T-helper 22 cell (primary cell): ENCODE measurements around the gene LCA5.
A peak's percentile ranks its signal among the peaks of the same experiment; 100 is the strongest.
"Not testable (repeated sequence)": the region's sequence is repeated elsewhere in the genome, so short reads cannot be mapped to it uniquely, and the experiment has no call there.

Experiments used
- DNase-seq: peaks from one replicate; pipeline ENCODE4 v3.0.0-alpha.2; 2020; ENCODE audit warnings: low read depth

The LCA5 gene

DNA sequence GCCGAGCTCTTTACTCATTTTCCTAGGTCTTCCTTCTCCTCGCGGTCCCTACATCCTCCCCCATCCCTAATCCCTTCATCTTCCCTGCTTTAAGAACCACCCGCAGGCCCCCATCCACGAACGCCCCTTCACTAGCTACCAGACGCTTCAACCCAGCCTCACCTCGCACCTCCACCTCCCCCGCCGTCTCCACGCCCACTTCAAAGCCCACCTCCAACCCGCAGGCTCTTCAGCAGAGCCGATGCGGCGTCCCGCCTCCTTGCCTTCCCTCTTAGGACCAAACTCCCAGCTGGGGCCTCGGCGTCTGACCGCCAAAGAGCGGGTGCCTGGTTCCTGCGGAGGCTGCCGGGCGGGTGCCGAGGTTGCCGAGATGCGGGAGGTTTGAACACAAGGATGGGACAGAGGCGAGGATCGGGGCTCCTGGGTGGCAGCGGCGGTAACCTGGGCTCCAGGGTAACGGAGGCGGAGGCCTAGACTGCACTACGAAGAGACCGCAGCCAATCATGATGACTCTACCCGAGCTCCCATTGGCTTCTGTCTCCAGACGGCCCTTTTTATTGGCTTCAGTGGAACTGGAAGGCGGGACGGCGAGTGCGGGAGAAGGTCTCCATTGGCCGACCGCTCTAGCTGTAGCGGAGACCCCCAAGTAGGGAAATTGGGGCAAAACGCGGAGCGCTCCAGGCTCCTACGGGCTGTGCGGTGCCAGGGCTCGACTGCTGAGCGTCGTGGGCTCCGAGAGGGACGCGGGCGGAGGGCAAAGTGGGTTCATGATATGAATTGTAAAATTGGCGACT is at the start of gene LCA5:
TSS of gene LCA5 (minus strand) at position 477 of the 794 bp plus-strand sequence. CDS start 18,536 bp downstream, outside the sequence.
- DNase-seq = peak; percentile 55

DNA sequence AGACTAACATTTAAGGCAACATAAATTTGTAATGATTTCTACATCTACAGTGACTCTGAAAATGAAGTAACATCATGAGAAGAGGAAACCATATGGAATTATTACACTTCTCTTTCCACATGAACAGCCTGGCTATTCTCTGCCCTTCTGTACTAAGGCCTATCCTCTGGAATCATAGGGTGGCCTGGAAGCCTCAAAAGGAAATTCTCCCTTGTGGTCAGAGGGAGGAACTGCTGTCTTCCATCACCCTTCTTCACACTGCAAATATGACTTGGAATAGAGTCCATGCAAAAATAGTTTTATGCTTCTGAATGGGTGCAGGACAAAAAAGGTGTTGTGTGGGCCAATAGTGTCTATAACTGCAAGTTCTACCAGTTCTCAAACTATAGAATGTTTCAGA is 49.3 kb upstream of the LCA5 start:
- no peak for DNase-seq

DNA sequence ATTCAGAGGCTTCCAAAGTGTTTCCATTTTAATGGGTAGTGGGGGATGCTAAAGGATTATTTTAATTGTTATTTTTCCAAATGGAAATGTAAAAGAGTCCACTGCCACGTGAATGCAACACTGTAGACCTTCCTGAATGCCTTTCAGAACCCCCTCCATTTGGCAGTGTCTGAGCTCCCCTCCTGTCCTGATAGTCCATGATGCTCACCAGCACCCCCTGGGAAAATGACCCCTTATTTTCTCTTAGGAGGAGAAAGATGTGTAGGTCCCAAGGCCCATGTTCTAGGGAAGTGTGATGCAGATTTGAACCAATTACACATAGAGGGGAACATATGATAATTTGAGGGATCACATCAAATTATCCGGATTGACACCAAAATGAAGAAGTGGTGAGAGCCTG is 47.1 kb upstream of the LCA5 start:
- no peak for DNase-seq

DNA sequence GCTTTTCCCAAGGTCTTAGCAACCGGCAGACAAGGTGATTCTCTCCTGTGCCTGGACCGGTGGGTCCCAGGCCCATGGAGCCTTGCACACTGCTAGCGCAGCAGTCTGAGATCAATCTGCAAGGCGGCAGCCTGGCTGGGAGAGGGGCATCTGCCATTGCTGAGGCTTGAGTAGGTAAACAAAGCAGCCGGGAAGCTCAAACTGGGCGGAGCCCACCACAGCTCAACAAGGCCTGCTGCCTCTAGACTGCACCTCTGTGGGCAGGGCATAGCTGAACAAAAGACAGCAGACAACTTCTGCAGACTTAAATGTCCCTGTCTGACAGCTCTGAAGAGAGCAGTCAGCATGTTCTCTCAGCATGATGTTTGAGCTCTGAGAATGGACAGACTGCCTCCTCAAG is 40.7 kb upstream of the LCA5 start:
- DNase-seq = not testable (repeated sequence)

DNA sequence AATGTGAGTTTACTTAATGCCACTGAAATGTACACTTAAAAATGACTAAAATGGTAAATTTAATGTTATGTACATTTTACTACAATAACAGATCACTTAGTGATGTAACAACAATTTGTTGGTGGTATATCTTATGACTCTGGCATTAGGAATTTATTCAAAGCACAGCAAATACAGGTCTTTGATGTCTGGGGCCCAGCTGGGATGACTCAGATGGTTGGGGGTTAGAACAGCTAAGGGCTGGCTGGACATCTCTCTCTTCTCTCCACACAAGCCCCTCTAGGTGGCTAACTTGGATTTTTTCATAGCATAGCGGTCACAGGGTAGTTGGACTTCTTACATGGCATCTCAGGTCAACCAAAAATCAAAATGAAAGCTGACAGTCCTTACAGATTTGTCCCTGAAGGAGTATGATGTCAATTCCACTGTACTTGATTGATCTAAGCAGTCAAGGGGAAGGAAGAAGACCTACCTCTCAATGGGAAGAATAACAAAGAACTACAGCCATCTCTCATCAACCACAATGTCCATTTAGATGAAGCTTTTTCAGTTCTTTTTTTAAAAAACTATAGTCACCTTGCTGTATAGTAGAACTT is 37.5 kb upstream of the LCA5 start:
- no peak for DNase-seq

DNA sequence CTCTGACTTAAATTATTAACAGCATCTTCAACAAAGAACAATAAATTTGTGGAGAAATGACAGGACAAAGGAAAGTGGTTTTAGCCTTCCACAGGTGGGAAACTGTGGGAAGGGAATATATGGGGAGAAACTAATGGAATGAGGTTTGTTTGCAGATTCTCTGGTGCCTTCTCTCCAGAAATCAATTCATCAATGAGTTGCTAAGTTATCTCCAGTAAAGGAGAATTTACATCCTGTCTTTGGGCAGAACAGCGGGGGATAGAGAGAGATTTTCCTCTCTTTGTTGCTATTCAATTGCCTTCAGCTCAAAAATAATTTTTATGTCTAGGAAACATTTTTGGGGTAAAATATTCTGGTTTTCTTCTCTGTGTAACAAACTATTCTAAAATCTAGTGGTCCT is 36.9 kb upstream of the LCA5 start:
- DNase-seq = no peak

DNA sequence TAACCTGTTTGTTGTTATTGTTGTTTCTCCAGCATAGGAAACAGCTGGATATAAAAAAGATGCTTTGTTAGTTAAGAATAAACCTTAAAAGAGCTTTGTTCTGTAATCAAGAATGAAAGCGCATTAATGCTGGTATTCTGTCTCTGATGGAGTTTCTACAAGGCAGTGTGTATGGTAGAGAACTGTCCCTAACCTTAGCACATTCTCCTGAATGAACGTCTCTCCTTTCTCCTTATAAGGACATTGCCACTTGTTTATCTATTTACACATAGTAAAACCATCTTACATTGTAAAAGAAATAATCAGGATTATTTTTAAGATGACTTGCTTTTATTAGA is 33.8 kb upstream of the LCA5 start:
- no peak for DNase-seq

DNA sequence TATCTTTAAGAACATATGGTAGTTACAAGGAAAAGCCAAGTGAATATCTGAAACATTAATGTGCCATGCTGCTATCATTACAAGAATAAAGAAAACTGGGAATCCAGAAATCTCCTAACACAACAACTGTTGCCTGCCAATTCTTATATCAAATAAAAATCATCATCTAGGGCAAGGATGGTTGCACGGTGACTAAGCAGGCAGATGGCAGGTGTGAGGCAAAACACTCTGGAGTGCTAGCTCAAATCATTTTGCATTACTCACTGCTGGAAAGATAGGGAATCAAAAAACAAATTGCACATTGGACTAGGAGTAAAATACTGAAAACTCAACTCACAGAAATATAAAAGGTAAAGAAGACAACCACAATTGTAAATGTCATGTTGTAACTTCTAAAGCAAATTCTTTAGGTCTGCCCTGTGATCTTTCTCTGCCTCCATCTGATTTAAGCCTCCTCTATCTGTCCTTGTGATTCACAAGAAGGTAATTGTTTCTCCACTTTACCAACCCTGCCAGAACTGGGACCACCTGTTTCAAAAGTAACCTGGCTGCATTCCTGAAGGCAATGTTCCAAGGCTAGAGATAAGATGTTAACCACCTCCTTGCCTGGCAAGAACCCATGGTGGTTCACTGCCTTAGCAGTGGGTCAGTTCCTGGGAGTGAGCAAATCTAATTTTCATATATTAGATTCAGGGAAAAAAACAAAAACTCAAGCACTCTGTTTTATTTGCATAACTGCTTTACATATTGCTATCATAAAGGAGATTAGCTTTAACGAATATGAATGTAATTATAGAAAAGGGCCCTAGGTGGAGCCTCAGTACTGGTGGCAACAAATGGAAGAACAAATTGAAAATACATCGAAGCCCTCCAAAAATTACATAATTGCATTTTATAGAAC is 33.1 kb upstream of the LCA5 start:
- no peak for DNase-seq

DNA sequence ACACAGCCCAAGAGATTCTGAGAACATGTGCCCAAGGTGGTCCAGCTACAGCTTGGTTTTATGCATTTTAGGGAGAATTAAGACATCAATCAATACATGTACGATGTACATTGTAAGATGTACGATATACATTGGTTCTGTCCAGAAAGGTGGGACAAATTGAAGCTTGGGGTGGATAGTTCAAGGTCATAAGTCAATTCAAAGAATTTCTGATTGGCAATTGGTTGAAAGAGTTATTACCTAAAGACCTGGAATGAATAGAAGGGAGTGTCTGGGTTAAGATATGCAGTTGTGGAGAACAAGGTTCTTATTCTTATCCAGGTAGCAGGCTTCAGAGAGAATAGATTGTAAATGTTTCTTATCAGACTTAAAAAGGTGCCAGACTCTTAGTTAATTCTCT is 31.8 kb upstream of the LCA5 start:
- DNase-seq = no peak

DNA sequence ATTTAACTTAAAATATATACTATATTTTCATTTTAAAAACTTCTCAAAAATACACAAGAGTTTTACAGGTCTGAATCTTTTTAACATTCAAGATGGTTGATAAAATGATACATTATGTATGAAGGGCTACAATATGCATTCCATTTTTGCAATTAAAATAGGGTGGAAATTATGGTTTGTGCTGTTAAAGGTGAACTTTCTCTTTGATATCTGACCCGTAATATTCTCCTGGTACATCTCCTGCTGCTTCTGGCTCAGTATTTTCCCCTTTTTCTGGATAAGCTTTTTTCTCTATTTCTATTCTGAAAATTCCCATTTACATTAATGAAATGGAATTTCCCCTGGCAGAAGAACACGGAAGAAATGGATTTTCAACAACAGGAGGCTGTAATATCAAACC is 27.4 kb upstream of the LCA5 start:
- no peak for DNase-seq

DNA sequence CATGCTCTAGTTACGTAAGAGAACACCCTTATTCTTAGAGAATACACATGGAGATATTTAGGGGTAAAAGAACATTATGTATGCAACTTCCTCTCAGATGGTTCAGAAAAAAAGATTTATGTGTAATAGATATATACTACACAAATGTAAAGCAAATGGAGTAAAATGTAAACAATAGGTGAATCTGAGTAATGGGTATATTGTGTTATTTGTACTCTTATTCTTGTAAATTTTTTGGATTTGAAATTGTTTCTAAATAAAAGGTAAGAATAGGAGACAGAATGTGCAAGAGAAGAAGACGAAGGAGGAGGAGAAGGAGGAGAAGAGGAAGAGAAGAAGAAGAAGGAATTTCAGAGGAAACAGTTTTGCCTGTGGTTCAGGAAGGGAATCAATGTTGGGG is 22.5 kb upstream of the LCA5 start:
- no peak for DNase-seq

DNA sequence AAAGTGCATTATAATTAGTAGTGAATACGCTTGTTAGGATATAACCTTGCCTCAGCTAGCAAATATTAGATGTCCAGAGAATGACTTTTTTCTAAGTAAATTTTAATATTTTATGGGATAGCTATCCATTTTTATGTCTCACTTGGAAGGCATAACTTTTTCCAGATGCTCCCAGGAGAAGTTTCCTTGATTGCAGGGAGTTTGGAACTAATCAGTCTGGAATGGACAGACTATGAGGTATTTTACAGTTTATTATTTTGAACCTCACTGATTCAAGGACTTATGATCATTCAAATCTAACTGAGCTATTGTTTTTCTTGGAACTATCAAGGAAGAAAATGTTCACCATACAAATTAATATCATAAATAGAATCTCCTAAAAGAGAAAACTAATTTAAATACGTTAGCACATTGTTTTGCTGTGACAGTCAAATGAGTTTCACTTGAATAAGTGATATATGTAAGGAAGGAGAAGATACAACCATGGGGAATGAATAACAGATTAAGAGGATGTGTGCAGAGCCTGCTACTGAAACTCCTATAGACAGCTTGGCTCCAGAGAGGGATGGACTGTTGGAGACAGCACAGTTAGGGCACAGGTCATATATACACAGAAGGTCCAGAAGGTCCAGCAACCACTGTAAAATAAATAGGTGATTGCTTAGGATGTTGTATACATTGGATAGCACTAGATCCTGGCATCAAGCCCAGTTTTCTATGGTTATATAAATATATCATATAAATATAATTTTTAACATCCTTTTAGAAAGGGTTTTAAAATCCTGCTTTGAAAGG is 20.6 kb upstream of the LCA5 start:
- DNase-seq = no peak

DNA sequence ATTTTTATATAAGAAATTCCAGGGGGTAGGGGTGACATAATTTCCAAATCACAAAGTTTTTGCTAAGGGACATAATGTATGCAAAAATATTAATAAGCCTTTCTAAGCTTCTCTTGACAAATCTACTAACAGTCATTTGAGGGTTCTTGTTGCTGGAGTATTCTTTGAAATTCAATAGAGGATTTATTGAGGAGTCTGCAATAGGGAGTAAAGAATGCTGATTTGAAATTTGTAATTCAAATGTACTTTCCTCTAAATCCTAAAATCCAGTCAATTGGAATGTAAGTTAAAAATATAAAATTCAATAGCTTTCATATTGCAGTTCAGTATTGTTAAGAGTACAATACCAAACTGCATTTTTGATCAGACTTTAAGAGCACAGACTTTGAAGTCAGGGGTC is 17.1 kb upstream of the LCA5 start:
- no peak for DNase-seq

DNA sequence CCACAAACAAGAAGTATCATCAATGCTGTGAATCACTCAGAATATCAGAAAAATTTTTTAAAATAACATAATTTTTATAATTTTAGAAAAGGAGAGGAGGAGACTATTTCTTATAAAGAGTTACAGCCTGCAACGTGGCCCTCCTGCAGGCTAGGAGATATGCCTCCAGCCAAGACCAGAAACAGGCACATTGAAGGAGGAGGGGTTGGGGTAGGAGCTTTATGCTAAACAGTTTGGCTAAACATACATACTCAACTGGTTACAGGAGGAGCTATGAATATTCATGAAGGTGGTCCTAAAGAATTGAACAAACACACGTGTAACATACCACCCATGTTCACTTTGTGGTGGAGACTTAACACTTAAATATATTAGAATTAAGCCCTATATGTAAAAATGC is 14.2 kb upstream of the LCA5 start:
- no peak for DNase-seq

DNA sequence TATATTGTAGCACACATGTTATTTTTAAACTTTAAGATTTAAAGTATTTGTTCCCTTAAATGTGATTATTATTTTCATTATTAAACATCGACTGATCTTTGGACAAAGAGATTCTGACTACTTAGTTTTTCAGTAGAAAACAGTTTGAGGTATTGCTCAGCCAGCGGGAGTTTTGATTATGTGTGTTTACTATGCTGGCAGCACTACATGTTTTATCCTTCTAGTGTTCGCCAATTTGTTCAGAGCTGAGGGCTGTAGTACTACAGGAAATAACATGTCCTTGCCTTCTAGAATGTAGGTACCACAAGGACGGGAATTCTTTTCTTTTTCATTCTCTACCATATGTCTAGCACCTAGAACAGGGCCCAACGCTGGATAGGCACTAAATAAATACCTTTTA is 11.1 kb upstream of the LCA5 start:
- no peak for DNase-seq

DNA sequence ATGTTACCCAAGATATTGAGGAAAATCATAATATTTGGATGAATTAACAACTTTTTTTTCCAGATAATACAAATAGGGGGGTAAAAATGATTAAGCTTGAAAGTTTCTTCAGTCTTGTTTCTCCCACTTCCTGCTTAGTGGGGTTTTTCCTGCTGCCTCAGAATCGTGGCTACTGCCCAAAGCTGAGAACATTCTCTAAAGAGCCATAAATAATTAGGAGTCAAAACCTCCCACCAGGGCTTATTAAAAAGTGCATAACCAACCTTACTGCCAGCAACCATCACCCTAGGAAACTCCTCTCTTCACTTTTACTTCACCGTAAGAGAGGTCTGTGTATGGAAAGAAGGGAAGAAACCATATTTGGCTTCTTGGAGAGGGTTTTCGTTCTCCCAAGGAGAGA is 9.0 kb upstream of the LCA5 start:
- no peak for DNase-seq

DNA sequence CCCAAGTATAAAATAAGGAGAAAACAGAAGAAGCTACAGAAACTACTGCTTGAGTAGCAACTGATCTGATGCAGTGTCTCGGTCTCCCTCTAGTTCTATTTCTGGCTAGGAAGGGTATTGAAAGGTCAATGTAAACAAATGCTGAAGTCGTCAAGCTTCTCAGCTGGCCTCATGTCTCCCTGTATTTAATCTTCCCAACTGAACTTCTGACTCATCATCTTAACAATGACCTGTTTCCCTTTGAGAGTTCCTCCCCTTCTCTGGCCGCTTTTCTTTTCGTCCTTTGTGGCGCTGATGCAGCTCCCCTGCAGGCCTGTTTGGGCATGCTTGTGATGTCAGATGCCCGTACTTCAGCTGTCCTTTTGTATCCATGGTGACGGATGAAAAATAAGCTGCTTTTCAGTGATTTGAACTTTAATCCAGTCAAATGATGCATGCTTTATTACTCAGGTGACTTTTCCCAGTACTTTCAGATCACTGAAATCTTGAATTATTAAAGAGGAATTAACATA is 7.8 kb upstream of the LCA5 start:
- no peak for DNase-seq

DNA sequence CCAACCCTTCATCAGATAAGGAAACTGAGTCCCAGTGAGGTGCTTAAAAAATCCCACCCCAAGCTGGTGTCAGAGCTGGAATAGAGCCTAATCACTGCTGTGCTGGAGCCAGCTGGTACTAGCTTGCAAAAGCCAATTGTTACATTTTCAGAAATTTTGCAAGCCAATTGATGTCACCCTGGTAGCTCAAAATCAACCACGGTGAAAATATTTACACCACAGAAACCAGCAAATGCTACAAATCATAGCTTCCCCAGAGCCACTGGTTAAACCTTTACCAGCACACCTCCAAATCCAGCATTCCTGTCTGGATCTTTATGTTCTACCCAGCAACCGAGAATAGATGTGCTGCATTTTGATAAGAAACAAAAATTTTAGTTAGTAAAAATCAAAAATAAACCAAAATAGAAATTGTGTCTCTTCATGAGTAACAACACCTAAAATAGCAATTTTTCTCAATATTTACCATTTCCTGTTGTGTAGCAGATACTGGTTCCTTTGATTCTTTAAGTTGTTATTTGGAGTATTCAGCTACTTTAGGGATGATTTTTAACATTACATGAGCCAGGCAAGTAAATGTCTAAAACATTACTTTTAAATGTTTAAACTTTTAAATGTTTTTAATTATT is 7.2 kb upstream of the LCA5 start:
- no peak for DNase-seq

DNA sequence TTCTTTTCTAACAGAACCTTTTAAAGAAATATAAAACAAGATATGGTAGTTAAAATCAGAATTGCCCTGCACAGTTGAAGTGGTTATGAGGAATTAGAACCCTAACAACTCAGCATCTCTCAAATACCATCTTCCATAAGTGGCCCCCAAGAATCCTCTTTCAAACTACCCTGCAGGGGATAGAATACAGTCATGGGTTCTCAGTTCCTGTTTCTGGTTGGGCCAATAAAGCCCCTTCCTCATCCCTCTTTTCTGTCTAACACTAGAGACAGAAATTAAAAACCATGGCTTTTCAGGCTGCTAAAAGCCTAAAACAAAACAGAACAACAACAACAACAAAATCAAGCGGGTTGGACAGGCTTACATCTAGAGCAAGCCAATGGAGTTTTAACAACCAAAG is 6.7 kb upstream of the LCA5 start:
- DNase-seq = no peak

DNA sequence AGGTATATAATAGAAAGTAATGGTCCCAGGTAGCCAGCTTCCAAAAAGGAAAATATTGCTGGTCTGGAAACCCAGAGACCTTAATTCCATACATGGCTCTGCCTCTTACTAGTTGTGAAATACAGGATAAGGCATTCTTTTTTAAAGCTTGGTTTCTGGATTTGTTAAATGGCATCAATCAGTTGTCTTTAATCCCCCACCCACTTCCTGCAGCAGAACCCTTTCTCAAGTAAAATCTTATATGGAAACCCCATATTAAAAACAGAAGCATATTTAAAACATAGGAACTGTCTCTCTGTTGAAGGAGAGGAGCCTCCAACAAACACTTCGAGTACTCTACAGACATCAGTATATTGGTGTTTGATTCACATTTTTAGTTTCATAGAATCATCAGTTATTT is 6.2 kb upstream of the LCA5 start:
- no peak for DNase-seq

DNA sequence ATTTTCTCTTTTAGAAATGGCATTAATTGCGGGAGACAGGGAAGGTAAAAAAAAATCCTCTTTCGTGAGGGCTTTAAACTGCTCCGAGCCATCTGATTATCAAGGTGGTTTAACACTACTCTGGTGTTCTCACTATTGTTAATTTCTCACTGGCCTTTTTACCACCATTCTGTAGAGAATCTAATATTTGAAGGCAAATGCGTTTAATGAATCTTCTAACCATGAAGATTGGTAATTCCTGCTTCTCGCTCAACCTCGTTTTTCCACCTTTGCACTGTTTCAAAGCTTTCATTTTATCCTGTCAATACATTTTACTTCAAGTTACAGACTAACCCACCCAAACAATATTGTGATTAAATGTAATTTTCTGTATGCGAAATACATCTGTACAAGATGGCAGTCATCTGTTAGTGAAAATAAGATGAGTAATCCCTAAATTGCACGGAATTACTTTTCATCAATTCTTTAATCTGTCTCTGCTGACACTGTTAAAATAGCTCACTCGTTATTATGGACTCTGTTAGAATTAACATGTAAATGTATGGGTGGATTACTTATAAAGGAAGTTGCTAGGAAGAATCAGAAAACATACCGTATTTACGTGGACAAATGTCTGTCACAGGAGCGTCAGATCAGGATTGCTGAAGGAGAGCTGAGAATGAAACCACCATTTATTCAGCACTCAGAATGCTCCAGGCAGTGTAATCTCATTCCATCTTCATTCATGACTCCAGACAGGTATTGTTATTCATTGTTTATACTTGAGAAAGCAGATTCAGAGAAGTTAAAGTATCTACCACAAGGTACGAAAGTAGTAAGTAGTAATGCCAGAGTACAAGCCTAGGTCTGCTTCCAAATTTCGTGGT is 1.1 kb upstream of the LCA5 start:
- DNase-seq = no peak
